Stimulated activated CD4-positive, alpha-beta T cell treated with anti-CD3 and anti-CD28 coated beads, Interleukin-15, amount 100 ng/mL, for 1 hour (primary cell): ENCODE data around the gene KAT6B.
"Not testable (repeated sequence)": the region's sequence is repeated elsewhere in the genome, so short reads cannot be mapped to it uniquely, and the experiment has no call there.

Experiments
- DNase-seq, 2 donors: peaks; one replicate each; pipeline ENCODE4 v3.0.0-alpha.2; 2020; ENCODE audit warnings: low read depth in 1 of 2, low spot score in 1 of 2

KAT6B gene

DNA sequence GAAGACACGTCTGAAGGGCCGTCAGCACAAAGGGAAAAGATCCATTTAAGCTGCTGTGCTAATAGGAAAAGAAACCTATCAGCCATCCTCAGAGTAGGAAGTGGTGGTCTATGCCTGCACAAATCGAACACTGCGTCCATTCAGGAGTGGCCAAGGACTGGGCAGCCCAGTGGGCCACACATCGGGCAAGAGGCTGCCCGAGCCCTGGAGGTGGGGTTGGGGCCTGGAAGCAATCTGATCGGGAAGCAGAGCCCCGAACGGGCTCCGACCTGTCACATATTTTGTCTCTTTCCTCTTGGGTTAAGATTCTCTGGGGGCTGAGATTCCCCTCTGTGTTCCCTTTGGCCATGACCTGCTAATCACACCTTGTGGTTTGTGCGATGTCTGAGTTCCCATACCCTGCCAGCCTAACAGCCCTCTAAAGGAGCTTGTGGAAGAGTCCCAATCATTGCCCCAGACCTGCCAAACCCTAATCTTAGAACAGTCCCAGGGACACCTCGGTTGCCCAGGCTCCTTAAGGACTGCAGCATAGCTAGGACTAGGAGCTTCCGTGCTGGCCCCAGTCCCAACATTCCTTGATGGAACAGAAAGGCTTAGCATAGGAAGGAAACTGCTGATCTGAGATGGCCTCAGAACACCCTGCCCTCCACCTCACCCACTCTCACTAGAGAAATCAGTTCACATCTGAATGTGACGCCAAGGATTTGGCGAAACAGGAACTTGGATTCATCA, 207.2 kb downstream of the KAT6B start:
- no peak for DNase-seq

- DNase-seq, result peak in 1 of 2 donors; percentile 14
These were observed 207.7 kb downstream of the KAT6B start for GRCh38 chr10:75034131-75034512.

GRCh38 chr10:75034714-75035258, 208.4 kb downstream of the KAT6B start:
- no peak for DNase-seq

- DNase-seq, result no peak
These were observed 209.7 kb downstream of the KAT6B start for GRCh38 chr10:75035975-75036708.

DNA sequence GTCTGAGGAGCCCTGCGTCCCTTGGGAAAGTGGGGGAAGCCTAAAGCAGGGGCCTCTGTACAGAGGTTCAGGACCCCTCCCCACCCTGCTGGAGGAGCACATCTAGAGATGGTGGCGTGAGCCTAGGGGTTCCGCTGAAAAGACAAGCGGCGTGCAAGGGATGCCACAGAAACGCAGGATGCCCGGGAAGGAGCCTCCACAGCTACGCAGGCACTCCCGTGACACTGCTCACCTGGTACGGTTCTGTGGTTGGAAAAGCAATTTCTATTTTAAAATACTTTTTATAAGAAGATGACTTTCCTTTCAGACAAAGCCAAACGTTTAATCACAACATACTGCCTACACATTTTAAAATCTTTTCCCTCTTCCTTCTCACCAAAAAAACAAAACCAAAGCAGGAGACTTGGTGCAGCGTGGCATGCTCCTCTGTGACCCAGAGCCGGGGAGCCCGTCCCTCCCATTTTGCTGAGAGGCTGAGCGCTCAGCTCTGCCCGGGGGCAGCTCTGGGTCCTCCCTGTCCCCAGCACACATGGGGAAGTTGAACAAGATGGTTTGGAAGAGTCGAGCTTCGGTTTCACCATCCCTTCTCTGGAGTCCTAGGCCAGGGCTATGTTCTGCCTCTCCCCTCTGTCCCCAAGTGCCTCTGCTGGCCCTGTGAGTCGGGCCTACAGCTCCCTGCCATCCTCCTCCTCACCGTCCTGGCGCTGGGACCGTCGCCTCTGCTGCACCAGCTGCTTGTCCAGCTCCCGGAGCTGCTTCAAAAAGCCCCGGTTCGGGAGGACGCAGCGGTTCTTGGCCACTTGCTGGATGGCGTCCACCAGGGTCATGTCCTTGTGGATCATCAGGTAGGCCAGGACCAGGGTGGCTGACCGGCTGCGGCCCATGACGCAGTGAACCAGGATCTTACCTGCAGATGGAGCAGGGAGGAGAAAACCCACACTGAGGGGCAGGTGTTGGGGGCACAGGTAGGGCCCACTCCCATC, 211.1 kb downstream of the KAT6B start:
- DNase-seq, result no peak

DNA sequence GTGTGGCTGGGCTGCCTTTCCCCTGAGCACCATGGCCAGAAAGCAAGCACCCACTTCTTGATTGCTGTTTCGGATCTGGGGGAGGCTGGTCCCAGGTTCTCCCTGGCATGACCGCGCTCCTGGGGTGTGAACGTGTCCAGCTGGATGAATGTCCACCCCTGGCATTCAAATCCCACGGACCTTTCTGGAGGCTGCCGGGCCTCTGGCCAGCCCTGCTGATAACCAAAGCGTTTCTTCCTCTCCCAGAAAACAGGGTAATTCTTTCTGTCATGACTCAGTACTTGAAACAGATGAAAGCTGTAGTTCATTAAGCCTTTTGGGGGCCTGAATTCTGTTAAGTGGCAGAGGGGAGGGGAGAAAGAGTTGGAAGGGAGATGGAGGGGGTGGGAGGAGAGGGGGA, 211.9 kb downstream of the KAT6B start:
- DNase-seq, result no peak

DNA sequence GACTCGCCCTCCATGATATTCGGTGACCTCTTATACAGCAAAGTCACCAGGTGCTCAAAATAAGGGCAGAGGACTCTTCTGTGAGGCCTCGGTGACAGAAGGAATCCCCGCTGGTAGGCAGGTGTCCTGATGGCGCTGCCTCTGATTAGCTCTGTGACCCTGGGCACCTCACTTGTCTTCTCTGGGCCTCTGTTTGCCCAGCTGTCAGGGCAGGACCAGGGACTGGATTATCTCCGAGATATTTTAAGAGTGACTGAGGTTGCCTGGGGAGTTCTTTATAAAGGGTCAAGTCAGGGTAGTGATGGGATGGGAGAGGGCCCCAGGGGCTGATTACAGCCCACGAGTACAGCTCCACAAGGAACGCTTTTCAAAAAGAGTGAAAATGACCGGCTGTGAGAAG, 214.2 kb downstream of the KAT6B start:
- no peak for DNase-seq

GRCh38 chr10:75042292-75042974, 216.0 kb downstream of the KAT6B start:
- DNase-seq, result no peak

DNA sequence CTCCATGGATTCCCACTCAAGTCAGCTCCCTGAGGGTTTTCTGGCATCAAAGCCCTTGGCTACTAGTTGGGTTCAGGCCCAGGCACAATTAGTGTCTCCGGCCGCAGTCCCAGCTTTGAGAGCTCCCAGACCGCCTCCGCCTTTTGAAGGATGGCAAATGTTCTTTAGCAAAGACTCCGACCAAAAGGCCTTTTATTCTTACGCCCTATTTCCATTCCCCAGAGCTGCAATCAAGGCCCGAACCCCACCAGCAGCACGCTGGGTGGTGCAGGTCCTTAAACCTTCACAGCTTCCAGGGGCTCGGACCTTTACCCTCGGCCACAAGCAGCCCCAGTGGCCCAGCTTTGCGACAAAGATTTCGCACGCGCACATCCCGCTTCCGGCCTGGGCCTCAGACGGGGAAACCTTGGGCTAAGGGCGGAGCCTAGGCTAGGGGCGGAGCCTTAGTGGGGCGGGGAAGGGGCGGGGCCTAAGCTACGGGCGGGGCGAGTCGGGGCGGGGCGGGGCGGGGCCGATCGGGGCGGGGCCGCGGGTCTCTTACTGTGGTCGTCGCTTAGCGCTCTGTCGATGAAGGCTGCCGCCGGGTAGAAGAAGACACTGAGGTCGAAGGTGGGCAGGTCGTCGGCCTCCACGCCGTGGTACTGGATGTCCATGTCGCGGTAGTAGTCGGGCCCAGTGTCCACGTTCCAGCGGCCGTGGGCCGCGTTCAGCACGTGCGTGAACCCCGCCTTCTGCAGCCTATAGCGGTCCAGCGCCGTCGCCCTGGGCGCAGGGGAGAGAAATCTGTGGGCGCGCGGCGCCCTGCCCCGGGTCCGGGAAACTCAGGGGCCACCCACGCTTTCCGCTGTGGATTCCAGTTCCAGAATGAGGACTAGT, 217.1 kb downstream of the KAT6B start:
- DNase-seq, result peak in 1 of 2 donors; percentile 31

- DNase-seq, result no peak
These were observed 222.3 kb downstream of the KAT6B start for GRCh38 chr10:75048669-75049098.

DNA sequence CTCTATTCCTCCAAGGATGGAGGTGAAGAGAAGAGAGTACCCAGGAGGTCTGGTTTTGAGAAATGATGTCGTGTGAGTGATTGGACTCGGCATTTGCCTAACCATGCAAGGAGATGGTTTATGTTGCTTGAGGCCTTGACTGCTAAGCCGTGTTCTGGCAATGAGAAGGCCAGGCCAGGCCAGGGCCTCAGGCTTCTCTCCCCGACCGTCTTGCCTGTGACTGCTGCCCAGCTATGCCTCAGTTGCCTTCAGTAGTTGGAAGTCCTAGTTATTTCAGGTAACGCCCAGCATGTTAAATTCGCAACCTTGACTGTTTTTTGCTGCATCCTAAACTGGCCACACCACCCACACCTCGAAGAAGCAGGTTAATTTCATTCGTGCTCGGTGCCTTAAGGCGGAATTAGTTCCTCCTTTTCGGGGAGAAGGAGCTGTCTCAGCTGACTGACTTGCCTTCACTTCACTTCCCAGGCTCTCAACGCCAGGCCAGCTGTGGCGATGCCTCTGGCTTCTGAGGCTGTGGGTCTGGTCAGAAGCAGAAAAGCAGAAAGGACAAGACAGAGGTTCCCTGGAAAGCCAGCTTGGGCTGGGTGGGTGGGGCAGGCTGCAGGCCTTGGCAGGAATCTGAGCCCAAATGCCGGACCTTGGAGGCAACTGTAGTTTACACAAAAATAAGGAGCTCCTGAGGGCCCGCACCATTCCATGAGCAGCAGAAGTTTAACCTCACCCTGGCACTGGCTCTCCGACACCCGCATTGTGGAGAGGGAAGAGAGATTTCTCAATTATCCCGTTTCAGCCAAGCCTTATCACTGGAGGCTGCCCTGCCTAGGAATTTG, 223.1 kb downstream of the KAT6B start:
- no peak for DNase-seq

DNA sequence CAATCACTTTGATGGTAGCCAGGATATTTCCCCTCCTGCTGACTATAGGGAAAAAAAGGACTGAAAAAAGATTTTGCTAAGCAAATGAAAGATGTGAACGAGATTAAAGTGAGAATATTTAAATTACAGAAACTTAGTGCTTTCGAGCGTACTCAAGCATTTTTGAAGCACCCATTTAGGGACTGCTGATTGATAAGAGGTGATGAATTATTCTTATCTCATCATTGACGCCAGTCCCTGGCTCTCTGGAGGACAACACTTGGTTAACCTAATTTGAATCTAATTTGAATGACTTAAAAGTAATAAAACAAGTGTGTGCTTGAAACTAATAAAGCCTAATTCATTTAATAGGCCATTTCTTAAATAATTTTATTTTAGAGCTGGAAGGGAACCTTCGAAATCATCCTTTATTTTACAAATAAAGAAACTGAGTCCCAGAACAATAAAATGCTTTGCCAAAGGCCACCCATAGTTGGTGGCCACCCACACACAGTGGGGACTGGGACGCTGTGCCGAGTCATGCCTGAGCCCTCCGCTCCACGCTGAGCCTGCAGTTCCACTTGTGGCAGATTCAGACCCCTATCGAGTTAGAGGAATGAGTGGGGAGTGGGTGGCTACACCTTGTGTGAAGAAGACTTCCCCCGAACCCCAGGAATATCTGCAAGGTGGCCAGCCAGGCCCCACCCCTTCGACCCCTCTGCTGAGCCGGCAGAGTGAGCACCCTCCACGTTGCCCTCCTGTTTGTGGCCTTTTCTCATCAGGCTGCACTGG, 223.9 kb downstream of the KAT6B start:
- DNase-seq, result no peak

DNA sequence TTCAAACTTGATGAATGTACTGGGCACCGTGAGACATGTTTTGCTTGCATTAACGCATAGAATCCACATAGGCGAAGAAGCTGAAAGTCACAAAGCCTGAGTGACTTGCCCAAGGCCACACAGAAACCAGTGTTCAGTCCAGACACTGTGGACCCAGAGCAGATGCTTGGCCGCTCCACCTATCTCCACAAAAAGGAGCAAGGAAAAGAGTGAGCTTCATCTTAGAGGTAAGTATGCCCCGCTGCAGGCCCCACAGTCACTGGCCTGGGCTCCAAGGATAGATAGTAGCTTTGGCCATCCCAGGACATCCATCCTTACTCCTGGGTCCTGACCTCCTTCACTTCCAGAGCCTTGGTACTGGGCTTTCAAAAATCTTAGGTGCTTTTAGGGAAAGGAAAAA, 224.9 kb downstream of the KAT6B start:
- no peak for DNase-seq

DNA sequence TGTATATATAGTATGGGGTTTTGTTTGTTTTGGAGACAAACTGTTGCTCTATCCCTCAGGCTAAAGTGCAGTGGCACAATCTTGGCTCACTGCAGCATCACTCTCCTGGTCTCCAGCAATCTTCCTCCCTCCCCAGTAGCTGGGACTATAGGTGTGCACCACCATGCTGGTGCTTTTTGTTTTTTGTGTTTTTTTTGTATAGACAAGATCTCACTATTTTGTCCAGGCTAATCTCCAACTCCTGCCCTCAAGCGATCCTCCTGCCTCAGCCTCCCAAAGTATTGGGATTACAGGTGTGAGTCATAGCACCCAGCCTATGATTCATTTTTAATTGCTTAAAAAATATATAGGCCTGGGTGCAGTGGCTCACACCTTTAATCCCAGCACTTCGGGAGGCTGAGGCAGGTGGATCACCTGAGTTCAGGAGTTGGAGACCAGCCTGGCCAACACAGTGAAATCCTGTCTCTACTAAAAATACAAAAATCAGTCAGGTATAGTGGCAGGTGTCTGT, 229.6 kb downstream of the KAT6B start:
- not testable (repeated sequence) for DNase-seq

GRCh38 chr10:75057680-75058079, 231.3 kb downstream of the KAT6B start:
- no peak for DNase-seq

DNA sequence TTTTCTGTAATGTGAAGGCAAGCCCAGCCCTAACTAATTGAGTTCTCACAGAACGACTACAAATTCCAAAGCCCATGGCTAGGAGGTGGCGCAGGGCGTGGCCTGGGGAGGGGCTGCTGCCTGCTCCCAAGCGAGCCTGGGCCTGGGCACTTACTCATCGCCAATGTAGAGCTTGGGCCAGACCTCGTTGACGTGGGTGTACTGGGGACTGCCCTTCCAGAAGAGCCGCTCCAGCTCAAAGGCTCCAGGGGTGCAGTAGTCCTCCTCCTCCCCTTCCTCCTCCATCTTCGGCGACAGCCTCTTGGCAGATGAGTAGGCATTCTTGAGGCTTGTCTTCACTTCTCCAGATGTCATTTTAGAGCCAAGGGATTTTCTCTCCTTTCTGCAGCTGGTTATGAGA, 231.8 kb downstream of the KAT6B start:
- DNase-seq, result no peak

DNA sequence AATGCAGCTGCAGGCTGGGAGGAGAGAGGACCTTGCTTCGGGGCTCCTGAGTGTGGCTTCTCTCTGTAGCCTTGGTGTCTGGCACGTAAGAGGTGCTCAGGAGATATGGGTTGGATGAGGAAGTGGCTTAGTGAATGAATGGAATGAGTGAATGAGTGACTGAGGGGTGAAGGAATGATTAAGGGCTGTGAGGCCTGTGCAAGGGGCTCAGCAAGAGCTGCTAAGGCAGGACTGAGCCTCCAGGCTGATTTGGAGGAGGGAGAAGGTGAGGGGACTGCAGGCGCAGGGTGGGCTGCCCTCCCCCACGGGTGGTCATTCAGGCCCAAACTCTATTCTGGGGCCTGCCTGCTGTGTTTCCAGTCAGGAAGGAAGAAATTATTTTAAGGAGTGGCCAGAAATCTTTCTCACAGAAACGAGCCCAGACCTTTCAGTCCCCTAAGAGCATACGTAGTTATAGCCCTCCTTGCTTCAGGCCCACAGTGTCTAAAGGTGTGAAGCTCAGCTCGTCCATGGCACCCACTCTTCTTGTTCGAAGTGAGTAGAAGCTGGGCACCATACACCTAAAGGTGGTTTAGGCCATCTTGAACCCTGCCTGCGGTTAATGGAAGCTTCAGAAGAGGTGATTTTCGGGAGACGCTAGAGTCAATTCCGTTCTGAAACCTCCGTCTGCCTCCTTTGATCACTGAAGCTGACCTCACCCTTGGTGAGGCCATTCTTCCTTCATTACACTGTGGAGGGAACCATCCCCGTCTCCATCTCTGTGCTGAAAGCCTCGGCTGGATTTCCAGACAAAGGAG, 235.5 kb downstream of the KAT6B start:
- DNase-seq, result no peak
